Vagina (tissue), 2 donors: Measurements from ENCODE around the gene GTF2H4. TPM values are rescaled to one million over a fixed set of nuclear protein-coding genes. Genes with fewer than 3 reads are reported as not detected.
"Not testable (repeated sequence)": the region's sequence is repeated elsewhere in the genome, so short reads cannot be mapped to it uniquely, and the experiment has no call there.

Experiments used
- DNase-seq, 2 donors: peaks; one replicate each; pipeline ENCODE4 v3.0.0-alpha.2; 2017; ENCODE audit errors: extremely low spot score in 2 of 2
- H3K27ac ChIP-seq: fragments of 200-600 bp; sonication (generic); one replicate; pipeline ENCODE4 v1.5.1; 2019
- H3K27me3 ChIP-seq: fragments of 200-600 bp; sonication (generic); one replicate; pipeline ENCODE4 v1.5.1; 2019
- H3K36me3 ChIP-seq, 2 donors: fragments of 200-600 bp; sonication (generic); one replicate each; pipeline ENCODE4 v1.5.1; 2017 to 2019
- H3K4me1 ChIP-seq: fragments of 200-600 bp; sonication (generic); one replicate; pipeline ENCODE4 v1.5.1; 2019
- H3K4me3 ChIP-seq, 2 donors: fragments of 200-600 bp; sonication (generic); 1 replicate in 1 of 2; 2 replicates in 1 of 2; pipeline ENCODE4 v1.5.1; 2016 to 2019
- H3K9me3 ChIP-seq: fragments of 200-600 bp; sonication (generic); one replicate; pipeline ENCODE4 v1.5.1; 2019
- POLR2A ChIP-seq, 2 donors: fragments of 450-650 bp; IDR thresholded peaks; one replicate each; pipeline ENCODE4 v1.6.1; 2017; ENCODE audit warnings: antibody characterized with exemption in 2 of 2, mild to moderate bottlenecking in 2 of 2, moderate library complexity in 2 of 2
- POLR2AphosphoS5 ChIP-seq, 2 donors: sonication (generic); formaldehyde crosslinking; IDR thresholded peaks; one replicate each; pipeline ENCODE4 v1.9.0; 2017; ENCODE audit warnings: antibody characterized with exemption in 2 of 2, mild to moderate bottlenecking in 2 of 2, low read depth in 1 of 2; ENCODE audit not compliant: insufficient read depth in 1 of 2
- intact Hi-C: fragments of 100-400 bp; cut with DNase I; formaldehyde crosslinking; loops from one replicate; pipeline ENCODE4 v1.15.1; 2023
- total RNA-seq: library from RNA; depleted of rRNA; stranded (reverse); fragments of >200 nt; gene quantifications from one replicate; pipeline ENCODE4 v1.2.3, GENCODE V29; 2016
- TF ChIP-seq, protein P1 (sequence below), 3 experiments: fragments of 450-650 bp in 2 of 3; fragments of 200-600 bp in 1 of 3; sonication (generic) in 1 of 3; IDR thresholded peaks; one replicate each; pipeline ENCODE4 v1.5.1; 2017 to 2019; ENCODE audit warnings: antibody characterized with exemption in 3 of 3, mild to moderate bottlenecking in 2 of 3, moderate library complexity in 2 of 3

Gene GTF2H4
- total RNA-seq = 16.7 TPM

DNA sequence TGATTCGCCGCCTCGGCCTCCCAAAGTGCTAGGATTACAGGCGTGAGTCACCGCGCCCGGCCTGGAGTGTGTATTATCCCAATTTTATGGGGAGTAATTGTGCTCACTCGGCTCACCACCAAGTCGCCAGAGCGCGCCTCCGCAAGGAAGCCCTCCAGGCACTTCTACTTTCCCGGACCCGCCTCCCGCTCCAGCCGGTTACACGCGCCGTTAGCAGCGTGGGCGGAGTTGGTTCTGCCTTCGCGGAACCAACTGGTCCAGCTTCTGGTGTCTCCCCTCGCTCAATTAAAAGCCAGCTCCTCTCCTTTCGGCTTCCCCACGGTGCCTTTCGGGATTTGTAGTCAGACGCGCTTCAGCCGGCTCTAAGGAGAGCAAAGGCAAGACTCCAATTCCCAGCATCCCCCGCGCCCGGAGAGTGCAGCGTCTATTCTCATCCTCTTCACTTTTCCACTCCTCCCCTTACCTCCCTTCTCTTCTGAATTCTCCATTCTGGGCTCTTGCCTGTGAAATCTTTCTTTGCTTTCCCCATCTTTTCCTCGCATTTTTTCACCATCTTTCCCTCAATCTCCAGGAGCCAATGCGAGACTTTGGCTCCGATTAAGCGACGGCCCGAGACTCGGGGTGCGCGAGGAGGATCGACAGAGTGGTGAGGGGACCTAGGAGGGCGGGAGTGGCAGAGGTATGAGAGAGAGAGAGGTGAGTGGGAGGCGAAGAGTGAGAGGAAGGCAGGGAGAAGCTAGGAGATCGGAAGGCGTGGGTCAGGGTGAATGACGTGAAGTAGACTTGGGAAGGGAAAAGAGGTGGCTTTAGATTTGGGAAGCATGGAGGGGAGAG, at the start of gene GTF2H4:
GTF2H4 (plus strand) TSS at position 450 of the 834 bp plus-strand sequence.
- Histone ChIP-seq H3K4me3 (peak within 1 kb of the TSS; percentile 61 to 88), H3K4me1 (peaks cover 17% of the 10 kb centered on the region), H3K27ac (peak within 1 kb of the TSS; percentile 50), H3K27me3 (no peaks in the 10 kb centered on the region), H3K36me3 (peaks cover 0 to 23% of the 10 kb centered on the region in 2 donors), H3K9me3 (no peaks in the 10 kb centered on the region)
- intact Hi-C loops = no loop called here
- TF ChIP-seq, protein P1, sequence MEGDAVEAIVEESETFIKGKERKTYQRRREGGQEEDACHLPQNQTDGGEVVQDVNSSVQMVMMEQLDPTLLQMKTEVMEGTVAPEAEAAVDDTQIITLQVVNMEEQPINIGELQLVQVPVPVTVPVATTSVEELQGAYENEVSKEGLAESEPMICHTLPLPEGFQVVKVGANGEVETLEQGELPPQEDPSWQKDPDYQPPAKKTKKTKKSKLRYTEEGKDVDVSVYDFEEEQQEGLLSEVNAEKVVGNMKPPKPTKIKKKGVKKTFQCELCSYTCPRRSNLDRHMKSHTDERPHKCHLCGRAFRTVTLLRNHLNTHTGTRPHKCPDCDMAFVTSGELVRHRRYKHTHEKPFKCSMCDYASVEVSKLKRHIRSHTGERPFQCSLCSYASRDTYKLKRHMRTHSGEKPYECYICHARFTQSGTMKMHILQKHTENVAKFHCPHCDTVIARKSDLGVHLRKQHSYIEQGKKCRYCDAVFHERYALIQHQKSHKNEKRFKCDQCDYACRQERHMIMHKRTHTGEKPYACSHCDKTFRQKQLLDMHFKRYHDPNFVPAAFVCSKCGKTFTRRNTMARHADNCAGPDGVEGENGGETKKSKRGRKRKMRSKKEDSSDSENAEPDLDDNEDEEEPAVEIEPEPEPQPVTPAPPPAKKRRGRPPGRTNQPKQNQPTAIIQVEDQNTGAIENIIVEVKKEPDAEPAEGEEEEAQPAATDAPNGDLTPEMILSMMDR (IDR thresholded peaks at IDR 0.05) = peak in 1 of 3 experiments; percentile 3
- no peak for TF ChIP-seq POLR2A (IDR thresholded peaks at IDR 0.05)
- peak; percentile 75 to 96 for TF ChIP-seq POLR2AphosphoS5 (IDR thresholded peaks at IDR 0.05; ENCODE audit: insufficient read depth in 1 of 2, low read depth in 1 of 2)
- DNase-seq = peak in 1 of 2 donors; percentile 98

DNA sequence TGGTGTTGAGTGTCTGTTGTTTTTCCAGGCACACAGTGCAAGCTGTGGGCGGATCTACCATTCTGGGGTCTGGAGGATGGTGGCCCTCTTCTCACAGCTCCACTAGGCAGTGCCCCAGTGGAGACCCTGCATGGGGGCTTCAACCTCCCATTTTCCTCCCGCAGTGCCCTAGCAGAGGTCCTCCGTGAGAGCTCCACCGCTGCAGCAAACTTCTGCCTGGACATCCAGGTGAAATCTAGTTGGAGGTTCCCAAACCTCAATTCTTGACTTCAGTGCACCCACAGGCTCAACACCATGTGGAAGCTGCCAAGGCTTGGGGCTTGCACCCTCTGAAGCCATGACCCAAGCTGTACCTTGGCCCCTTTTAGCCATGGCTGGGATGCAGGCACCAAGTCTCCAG, 48.3 kb upstream of the GTF2H4 start:
- DNase-seq, H3K4me1 ChIP-seq, H3K27ac ChIP-seq, H3K4me3 ChIP-seq, H3K36me3 ChIP-seq, H3K27me3 ChIP-seq, H3K9me3 ChIP-seq, intact Hi-C loops: not testable (repeated sequence)

DNA sequence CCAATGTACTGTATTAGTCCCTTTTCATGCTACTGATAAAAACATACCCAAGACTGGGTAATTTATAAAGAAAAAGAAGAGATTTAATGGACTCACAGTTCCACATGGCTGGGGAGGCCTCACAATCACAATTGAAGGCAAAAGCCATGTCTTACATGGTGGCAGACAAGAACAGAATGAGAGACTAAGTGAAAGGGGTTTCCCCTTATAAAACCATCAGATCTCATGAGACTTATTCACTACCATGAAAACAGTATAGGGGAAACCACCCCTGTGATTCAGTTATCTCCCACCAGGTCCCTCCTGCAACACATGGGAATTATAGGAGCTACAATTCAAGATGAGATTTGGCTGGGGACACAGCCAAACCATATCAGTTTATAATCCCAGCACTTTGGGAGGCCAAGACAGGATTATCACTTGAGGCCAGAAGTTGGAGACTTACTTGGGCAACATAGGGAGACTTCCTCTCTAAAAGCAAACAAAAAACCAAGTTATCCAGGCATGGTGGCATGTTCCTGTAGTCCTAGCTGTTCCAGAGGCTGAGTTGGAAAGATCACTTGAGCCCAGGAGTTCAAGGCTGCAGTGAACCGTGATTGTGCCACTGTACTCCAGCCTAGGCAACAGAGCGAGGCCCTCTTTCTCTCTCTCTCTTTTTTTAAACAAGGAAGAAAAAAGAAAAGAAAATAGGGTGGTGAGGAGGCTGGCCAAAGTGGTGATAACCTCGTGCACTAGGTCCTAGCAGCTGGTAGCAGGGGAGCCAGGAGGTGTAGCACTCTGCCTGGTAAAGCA, 46.6 kb upstream of the GTF2H4 start:
- Histone ChIP-seq H3K4me1 (no peaks in the 10 kb centered on the region), H3K36me3 (no peaks in the 10 kb centered on the region), H3K9me3 (no peaks in the 10 kb centered on the region), H3K4me3 (no peak overlapping the region), H3K27ac (no peak overlapping the region), H3K27me3 (no peaks in the 10 kb centered on the region)
- DNase-seq = no peak
- TF ChIP-seq, protein P1 (IDR thresholded peaks at IDR 0.05) = no peak
- no peak for TF ChIP-seq POLR2AphosphoS5 (IDR thresholded peaks at IDR 0.05; ENCODE audit: insufficient read depth in 1 of 2, low read depth in 1 of 2)
- no peak for TF ChIP-seq POLR2A (IDR thresholded peaks at IDR 0.05)
- intact Hi-C loops = no loop called here

DNA sequence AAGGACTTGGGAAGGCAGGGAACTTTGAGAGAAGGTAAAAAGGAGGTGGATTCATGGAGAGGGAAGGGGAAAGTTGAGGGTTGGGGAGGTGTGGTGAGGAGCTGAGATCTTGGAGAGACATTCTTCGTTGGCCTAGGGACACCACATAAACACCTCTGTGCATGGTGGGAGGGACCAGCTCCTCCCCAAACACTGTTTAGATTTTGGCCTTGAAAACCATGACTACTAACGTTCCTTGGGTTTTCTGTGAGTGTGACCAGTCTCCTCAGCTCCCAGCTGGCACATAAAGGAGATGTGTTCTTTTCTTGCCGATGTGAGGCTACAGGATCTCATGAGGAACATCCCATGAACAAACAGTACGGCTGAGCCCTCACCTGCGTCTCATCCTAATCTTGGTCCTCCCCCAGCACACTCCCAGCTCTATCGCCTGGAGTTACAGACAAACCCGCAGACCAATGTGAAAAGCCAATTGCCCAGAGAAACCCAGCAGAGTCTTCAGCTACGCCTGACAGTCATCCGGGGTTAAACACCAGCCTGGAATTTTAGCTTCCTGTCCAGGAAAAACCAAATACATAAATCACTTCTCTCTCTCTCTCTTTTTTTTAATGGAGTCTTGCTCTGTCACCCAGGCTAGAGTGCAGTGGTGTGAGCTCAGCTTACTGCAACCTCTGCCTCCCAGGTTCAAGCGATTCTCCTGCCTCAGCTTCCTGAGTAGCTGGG, 45.7 kb upstream of the GTF2H4 start:
- H3K36me3 ChIP-seq = no peaks in the 10 kb centered on the region
- H3K27ac ChIP-seq = no peak overlapping the region
- intact Hi-C loops = no loop called here
- no peak overlapping the region for H3K4me3 ChIP-seq
- DNase-seq = no peak
- no peaks in the 10 kb centered on the region for H3K27me3 ChIP-seq
- no peaks in the 10 kb centered on the region for H3K9me3 ChIP-seq
- TF ChIP-seq POLR2AphosphoS5 (IDR thresholded peaks at IDR 0.05; ENCODE audit: insufficient read depth in 1 of 2, low read depth in 1 of 2) (no peak), POLR2A (IDR thresholded peaks at IDR 0.05) (no peak)
- H3K4me1 ChIP-seq = no peaks in the 10 kb centered on the region

DNA sequence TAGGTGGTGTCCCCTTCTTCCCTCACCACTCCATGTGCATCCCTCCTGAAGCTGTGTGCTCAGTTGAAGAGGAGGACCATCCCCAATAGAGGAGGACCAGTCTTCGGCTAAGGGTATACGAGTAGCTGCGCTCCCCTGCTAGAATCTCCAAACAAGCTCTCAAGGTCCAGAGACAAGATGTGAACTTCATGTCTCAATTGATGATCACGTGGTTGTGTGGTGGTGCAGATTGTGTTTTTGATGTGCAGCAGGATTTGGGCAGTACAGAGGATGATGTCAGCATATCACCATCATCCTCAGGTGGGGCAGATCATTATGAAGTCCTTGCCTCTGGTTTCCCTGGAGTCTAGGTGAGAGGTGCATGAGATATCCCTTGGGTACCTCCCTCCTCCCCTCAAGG, 43.7 kb upstream of the GTF2H4 start:
- H3K27ac ChIP-seq = no peak overlapping the region

DNA sequence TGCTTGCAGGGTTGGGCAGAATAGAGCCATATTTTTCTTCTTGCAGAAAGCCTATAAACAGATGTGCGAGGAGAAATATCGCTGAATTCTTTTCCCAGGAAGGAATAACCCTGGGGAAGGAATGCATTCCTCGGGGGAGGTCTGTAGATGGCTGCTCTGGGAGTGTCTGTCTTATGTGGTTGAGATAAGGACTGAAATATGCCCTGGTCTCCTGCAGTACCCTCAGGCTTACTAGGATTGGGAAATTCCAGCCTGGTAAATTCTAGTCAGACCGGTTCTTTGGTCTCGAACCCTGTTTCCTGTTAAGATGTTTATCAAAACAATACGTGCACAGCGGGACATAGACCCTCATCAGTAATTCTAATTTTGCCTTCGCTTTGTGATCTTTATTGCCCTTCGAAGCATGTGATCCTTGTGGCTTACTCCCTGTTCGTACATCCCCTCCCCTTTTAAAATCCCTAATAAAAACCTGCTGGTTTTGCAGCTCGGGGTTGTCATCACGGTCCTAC, 38.7 kb upstream of the GTF2H4 start:
- H3K4me3 ChIP-seq, DNase-seq, H3K4me1 ChIP-seq, intact Hi-C loops, H3K27me3 ChIP-seq, H3K36me3 ChIP-seq, H3K27ac ChIP-seq: not testable (repeated sequence)
- peaks cover 11% of the 10 kb centered on the region for H3K9me3 ChIP-seq

More for the DNA sequence above, 43.7 kb upstream of the GTF2H4 start:
- intact Hi-C loops = no loop called here
- DNase-seq = no peak
- Histone ChIP-seq H3K4me1 (no peaks in the 10 kb centered on the region), H3K9me3 (peaks cover 1% of the 10 kb centered on the region), H3K27me3 (no peaks in the 10 kb centered on the region), H3K4me3 (no peak overlapping the region), H3K36me3 (no peaks in the 10 kb centered on the region)
- no peak for TF ChIP-seq POLR2A (IDR thresholded peaks at IDR 0.05)
- TF ChIP-seq, protein P1 (IDR thresholded peaks at IDR 0.05) = no peak
- no peak for TF ChIP-seq POLR2AphosphoS5 (IDR thresholded peaks at IDR 0.05; ENCODE audit: insufficient read depth in 1 of 2, low read depth in 1 of 2)
